Panc1 (cell line): Measurements from ENCODE around the gene TRIM15.

Experiments used
- CTCF ChIP-seq: fragments of 450-650 bp; IDR thresholded peaks from 2 replicates; pipeline ENCODE4 v1.5.1; 2017; ENCODE audit warnings: mild to moderate bottlenecking
- SIN3A ChIP-seq: IDR thresholded peaks from 2 replicates; pipeline ENCODE4 v1.6.1; 2012; ENCODE audit warnings: low read depth, mild to moderate bottlenecking, low read length, moderate library complexity, borderline replicate concordance; ENCODE audit not compliant: insufficient read depth

DNA sequence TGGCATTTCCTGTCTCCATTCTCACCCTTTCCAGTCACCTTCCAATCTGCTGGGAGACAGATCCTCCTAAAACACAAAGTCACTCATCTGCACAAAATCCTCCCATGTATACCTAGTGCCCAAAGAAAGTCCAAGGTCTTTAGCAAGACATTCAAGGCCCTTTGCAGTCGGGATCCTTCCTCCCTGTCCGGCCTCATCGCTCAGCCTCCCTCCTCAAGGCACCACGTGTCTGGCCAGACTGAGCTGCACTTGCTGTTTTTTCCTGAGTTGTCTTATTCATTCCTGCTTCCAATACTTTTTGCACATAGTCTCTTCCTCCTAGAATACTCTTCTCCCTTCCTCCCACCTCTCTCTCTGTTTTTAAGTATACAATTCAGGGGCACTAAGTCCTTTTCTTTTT is 1.4 kb downstream of the TRIM15 start:
- TF ChIP-seq CTCF, result no peak
- no peak for TF ChIP-seq SIN3A
